Tibial artery (tissue), 4 donors: ENCODE results near the gene SERAC1.

Experiments
- DNase-seq, 2 donors: peaks; one replicate each; pipeline ENCODE4 v3.0.0-alpha.2; 2019
- H3K27ac ChIP-seq, 2 donors: fragments of 200-600 bp; sonication (generic) in 1 of 2; 1 replicate in 1 of 2; 2 replicates in 1 of 2; pipeline ENCODE4 v1.5.1; 2018 to 2019; ENCODE audit warnings: mild to moderate bottlenecking in 1 of 2
- H3K27me3 ChIP-seq, 2 donors: fragments of 200-600 bp; sonication (generic) in 1 of 2; one replicate each; pipeline versions ENCODE4 v1.5.1 to v1.6.0; 2016 to 2019
- H3K36me3 ChIP-seq, 3 donors: fragments of 200-600 bp; sonication (generic) in 2 of 3; one replicate each; pipeline ENCODE4 v1.5.1; 2016 to 2019; ENCODE audit warnings: mild to moderate bottlenecking in 2 of 3
- H3K4me1 ChIP-seq, 4 donors: fragments of 200-600 bp; sonication (generic) in 2 of 4; 1 replicate in 3 of 4; 2 replicates in 1 of 4; pipeline ENCODE4 v1.5.1; 2016 to 2019
- H3K4me3 ChIP-seq, 2 donors: fragments of 200-600 bp; sonication (generic) in 1 of 2; 1 replicate in 1 of 2; 2 replicates in 1 of 2; pipeline ENCODE4 v1.5.1; 2018 to 2019; ENCODE audit warnings: mild to moderate bottlenecking in 2 of 2
- H3K9me3 ChIP-seq, 3 donors: fragments of 200-600 bp; sonication (generic) in 1 of 3; one replicate each; pipeline ENCODE4 v1.5.1; 2016 to 2019
- CTCF ChIP-seq, 2 experiments: fragments of 200-600 bp in 1 of 2; fragments of 450-650 bp in 1 of 2; IDR thresholded peaks; one replicate each; pipeline ENCODE4 v1.5.1; 2017 to 2019; ENCODE audit warnings: antibody characterized with exemption in 2 of 2, mild to moderate bottlenecking in 1 of 2, moderate library complexity in 1 of 2
- intact Hi-C: fragments of 100-400 bp; cut with DNase I; formaldehyde crosslinking; loops from one replicate; pipeline ENCODE4 v1.15.0; 2023; ENCODE audit warnings: low total_unique reads

SERAC1 gene

GRCh38 chr6:158095671-158096070, 72.4 kb downstream of the SERAC1 start:
- no peaks in the 10 kb centered on the region for H3K27me3 ChIP-seq
- no peaks in the 10 kb centered on the region for H3K4me1 ChIP-seq
- intact Hi-C loops: no loop called here
- no peak overlapping the region for H3K4me3 ChIP-seq
- no peaks in the 10 kb centered on the region for H3K9me3 ChIP-seq
- DNase-seq: no peak
- no peak for TF ChIP-seq CTCF (IDR thresholded peaks at IDR 0.05)
- H3K36me3 ChIP-seq: peaks cover 26 to 76% (median 36%) of the 10 kb centered on the region in 3 donors
- no peak overlapping the region for H3K27ac ChIP-seq

DNA sequence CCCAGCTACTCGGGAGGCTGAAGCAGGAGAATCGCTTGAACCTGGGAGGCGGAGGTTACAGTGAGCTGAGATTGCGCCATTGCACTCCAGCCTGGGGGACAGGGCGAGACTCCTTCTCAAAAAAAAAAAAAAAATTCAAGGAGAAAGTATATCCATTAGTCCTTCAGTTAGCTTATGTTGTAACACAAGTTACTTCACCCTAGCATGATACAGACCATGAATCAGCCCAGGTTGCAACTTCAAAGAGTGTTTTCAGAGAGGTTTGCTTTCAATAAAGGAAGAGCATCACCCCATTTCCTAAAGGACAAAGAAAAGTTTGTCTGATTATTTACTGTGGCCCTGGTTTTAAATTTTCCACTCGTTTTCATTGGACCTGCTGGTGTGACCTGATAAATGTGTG, 73.0 kb downstream of the SERAC1 start:
- no peaks in the 10 kb centered on the region for H3K27me3 ChIP-seq
- no peaks in the 10 kb centered on the region for H3K9me3 ChIP-seq
- H3K27ac ChIP-seq: no peak overlapping the region
- no peak for TF ChIP-seq CTCF (IDR thresholded peaks at IDR 0.05)
- no peak overlapping the region for H3K4me3 ChIP-seq
- DNase-seq: no peak
- peaks cover 26 to 76% (median 36%) of the 10 kb centered on the region in 3 donors for H3K36me3 ChIP-seq
- intact Hi-C loops: no loop called here
- no peaks in the 10 kb centered on the region for H3K4me1 ChIP-seq

- Histone ChIP-seq H3K4me3 (no peak overlapping the region), H3K27ac (no peak overlapping the region), H3K4me1 (peaks cover 0 to 12% (median 0%) of the 10 kb centered on the region in 4 donors), H3K27me3 (no peaks in the 10 kb centered on the region), H3K9me3 (no peaks in the 10 kb centered on the region), H3K36me3 (peaks cover 26 to 76% (median 36%) of the 10 kb centered on the region in 3 donors)
- DNase-seq: no peak
- intact Hi-C loops: no loop called here
- no peak for TF ChIP-seq CTCF (IDR thresholded peaks at IDR 0.05)
These were observed 75.3 kb downstream of the SERAC1 start for GRCh38 chr6:158092806-158093205.

DNA sequence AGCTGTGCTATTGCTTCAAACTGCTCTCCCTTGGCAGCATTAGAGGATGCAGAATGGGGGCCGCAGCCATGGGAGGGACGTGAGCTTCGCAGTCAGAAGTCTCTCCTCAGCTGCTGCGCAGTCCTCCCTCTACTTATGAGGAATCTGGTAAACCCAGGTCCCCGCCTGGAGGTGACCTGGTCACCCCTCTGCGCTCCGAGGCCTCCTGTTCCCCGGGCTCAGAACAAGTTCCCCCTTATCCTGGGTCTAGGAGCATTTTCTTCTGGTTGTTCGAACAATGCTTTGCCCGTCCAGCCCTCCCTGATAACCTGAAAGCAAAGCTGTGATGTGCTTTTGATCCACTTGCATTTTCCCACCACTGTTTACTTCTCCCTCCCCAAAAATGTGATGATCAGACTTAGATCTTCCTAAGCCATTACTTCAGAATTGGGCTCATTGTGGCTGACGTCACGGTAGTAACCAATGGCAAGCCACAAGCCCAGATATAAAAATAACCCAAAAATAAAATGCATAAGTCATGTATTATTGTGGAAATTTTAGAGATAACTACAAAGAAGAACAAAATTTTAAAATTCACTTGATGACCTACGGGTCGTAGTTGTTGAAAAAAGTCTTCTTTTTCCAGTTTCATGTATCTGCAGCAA, 80.7 kb downstream of the SERAC1 start:
- H3K36me3 ChIP-seq: peaks cover 22 to 75% (median 33%) of the 10 kb centered on the region in 3 donors
- peak overlapping the region; percentile 80 to 88 for H3K27ac ChIP-seq
- intact Hi-C loops: loop anchor here (5.0 kb wide), 1 partner anchor 765 kb away; the partner anchor contains the start of gene TMEM242
- no peaks in the 10 kb centered on the region for H3K27me3 ChIP-seq
- H3K4me3 ChIP-seq: peak overlapping the region in 1 of 2 donors; percentile 33
- no peak for DNase-seq
- no peak for TF ChIP-seq CTCF (IDR thresholded peaks at IDR 0.05)
- H3K4me1 ChIP-seq: peaks cover 0 to 33% (median 12%) of the 10 kb centered on the region in 4 donors
- H3K9me3 ChIP-seq: no peaks in the 10 kb centered on the region

DNA sequence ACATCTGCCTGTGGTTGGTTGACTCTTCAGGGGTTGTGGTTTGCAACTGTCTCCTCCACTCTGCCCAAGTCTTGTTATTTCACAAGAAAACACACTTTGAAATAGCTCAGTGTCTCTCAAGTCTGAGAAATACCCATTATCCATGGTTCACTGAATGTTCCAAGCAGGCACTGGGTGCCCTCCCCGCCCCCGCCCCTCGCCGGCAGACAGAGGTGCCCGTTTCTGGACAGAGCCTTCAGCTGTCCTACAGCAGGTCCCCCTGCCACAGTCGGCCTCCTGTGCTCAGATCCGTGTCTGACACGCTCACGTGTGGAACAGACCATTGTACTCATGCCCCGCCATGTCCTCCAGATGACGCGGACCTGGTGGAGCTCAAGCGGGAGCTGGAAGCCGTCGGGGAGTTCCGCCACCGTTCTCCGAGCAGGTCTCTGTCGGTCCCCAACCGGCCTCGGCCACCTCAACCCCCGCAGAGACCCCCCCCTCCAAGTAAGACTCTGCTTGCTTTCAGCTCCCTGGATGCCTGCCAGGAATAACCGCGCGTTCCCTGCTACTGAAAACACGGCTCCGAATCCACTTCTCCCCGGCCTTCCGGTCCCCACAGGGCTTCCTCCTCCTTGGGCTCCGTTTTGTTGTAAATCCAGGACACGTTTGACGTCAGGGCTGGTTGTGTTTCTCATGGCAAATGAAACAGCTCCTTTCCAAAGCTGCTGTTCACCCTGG, 81.4 kb downstream of the SERAC1 start:
- H3K4me3 ChIP-seq: peak overlapping the region; percentile 12 to 33
- peak; percentile 74 to 95 for DNase-seq
- intact Hi-C loops: loop anchor here (5.0 kb wide), 1 partner anchor 764 kb away; the partner anchor contains the start of gene TMEM242

More for the DNA sequence above, 81.4 kb downstream of the SERAC1 start:
- peak overlapping the region; percentile 80 to 88 for H3K27ac ChIP-seq
- H3K4me1 ChIP-seq: peaks cover 0 to 33% (median 12%) of the 10 kb centered on the region in 4 donors
- no peak for TF ChIP-seq CTCF (IDR thresholded peaks at IDR 0.05)
- H3K36me3 ChIP-seq: peaks cover 25 to 72% (median 35%) of the 10 kb centered on the region in 3 donors
- H3K27me3 ChIP-seq: no peaks in the 10 kb centered on the region
- H3K9me3 ChIP-seq: no peaks in the 10 kb centered on the region
